Breast epithelium (tissue), 4 donors: ENCODE measurements around the gene FRMD6. TPM values are rescaled to one million over a fixed set of nuclear protein-coding genes. Genes with fewer than 3 reads are reported as not detected.

ENCODE experiments used
- DNase-seq, 2 donors: peaks; one replicate each; pipeline ENCODE4 v3.0.0-alpha.2; 2019; ENCODE audit warnings: low spot score in 2 of 2
- H3K27ac ChIP-seq, 2 donors: fragments of 200-600 bp; sonication (generic) in 1 of 2; one replicate each; pipeline ENCODE4 v1.5.1; 2016 to 2019; ENCODE audit warnings: mild to moderate bottlenecking in 1 of 2
- H3K27me3 ChIP-seq, 2 donors: fragments of 200-600 bp; sonication (generic) in 1 of 2; one replicate each; pipeline versions ENCODE4 v1.5.1 to v1.6.0; 2017 to 2019; ENCODE audit warnings: control low read depth in 1 of 2, mild to moderate bottlenecking in 1 of 2
- H3K36me3 ChIP-seq: fragments of 200-600 bp; one replicate; pipeline ENCODE4 v1.5.1; 2019
- H3K4me1 ChIP-seq, 2 donors: fragments of 200-600 bp; sonication (generic); one replicate each; pipeline ENCODE4 v1.5.1; 2016 to 2019; ENCODE audit warnings: control low read depth in 1 of 2
- H3K4me3 ChIP-seq, 3 donors: fragments of 200-600 bp; sonication (generic); 1 replicate in 2 of 3; 2 replicates in 1 of 3; pipeline ENCODE4 v1.5.1; 2016 to 2019; ENCODE audit warnings: mild to moderate bottlenecking in 3 of 3, moderate library complexity in 2 of 3
- H3K9me3 ChIP-seq, 2 donors: fragments of 200-600 bp; sonication (generic) in 1 of 2; one replicate each; pipeline ENCODE4 v1.5.1; 2016 to 2019; ENCODE audit warnings: control low read depth in 1 of 2
- POLR2A ChIP-seq: fragments of 450-650 bp; IDR thresholded peaks from one replicate; pipeline ENCODE4 v1.6.1; 2016; ENCODE audit warnings: antibody characterized with exemption, mild to moderate bottlenecking, moderate library complexity
- POLR2AphosphoS5 ChIP-seq, 3 donors: sonication (generic); formaldehyde crosslinking; IDR thresholded peaks; one replicate each; pipeline ENCODE4 v1.6.1; 2017; ENCODE audit warnings: antibody characterized with exemption in 3 of 3
- intact Hi-C: fragments of 100-400 bp; cut with DNase I; formaldehyde crosslinking; loops from one replicate; pipeline ENCODE4 v1.15.1; 2023; ENCODE audit warnings: low total_unique reads
- total RNA-seq, 3 donors: library from RNA; depleted of rRNA; stranded (reverse); fragments of >200 nt; gene quantifications; one replicate each; pipeline ENCODE4 v1.1.0, GENCODE V29; 2016
- TF ChIP-seq, protein P1 (sequence below), 3 donors: fragments of 450-650 bp; IDR thresholded peaks; one replicate each; pipeline ENCODE4 v1.5.1; 2016 to 2017; ENCODE audit warnings: antibody characterized with exemption in 3 of 3, mild to moderate bottlenecking in 3 of 3, moderate library complexity in 3 of 3

The FRMD6 gene
- total RNA-seq, 3 donors from 2014 or later: 14.6 to 111 (median 80.3) TPM

DNA sequence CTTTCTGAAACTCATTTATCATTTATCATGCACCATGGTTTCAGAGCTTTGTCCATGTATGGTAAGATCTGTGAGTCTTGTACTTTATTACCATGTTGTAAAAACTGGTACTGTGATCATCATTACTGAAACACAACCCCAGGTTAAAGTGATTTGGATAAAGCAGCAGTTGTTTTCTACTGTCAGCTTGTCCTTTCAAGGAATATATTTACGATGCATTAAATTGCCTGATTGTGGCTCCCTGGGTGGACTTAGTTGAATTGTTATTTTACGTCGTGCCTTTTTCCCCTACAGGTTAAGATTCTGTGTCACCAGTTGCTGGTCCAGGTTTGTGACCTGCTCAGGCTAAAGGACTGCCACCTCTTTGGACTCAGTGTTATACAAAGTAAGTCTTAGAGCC is 46.1 kb downstream of the FRMD6 start:
- Histone ChIP-seq H3K27ac (no peak overlapping the region), H3K9me3 (no peaks in the 10 kb centered on the region), H3K4me3 (no peak overlapping the region), H3K36me3 (peaks cover 4% of the 10 kb centered on the region), H3K27me3 (no peaks in the 10 kb centered on the region), H3K4me1 (no peaks in the 10 kb centered on the region)
- intact Hi-C loops: loop anchor here (5.0 kb wide), 1 partner anchor 211 kb away; no protein-coding TSS in a partner anchor
- no peak for TF ChIP-seq POLR2A
- TF ChIP-seq, protein P1, sequence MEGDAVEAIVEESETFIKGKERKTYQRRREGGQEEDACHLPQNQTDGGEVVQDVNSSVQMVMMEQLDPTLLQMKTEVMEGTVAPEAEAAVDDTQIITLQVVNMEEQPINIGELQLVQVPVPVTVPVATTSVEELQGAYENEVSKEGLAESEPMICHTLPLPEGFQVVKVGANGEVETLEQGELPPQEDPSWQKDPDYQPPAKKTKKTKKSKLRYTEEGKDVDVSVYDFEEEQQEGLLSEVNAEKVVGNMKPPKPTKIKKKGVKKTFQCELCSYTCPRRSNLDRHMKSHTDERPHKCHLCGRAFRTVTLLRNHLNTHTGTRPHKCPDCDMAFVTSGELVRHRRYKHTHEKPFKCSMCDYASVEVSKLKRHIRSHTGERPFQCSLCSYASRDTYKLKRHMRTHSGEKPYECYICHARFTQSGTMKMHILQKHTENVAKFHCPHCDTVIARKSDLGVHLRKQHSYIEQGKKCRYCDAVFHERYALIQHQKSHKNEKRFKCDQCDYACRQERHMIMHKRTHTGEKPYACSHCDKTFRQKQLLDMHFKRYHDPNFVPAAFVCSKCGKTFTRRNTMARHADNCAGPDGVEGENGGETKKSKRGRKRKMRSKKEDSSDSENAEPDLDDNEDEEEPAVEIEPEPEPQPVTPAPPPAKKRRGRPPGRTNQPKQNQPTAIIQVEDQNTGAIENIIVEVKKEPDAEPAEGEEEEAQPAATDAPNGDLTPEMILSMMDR (IDR thresholded peaks at IDR 0.05): no peak
- TF ChIP-seq POLR2AphosphoS5 (IDR thresholded peaks at IDR 0.05): no peak
- DNase-seq: no peak

DNA sequence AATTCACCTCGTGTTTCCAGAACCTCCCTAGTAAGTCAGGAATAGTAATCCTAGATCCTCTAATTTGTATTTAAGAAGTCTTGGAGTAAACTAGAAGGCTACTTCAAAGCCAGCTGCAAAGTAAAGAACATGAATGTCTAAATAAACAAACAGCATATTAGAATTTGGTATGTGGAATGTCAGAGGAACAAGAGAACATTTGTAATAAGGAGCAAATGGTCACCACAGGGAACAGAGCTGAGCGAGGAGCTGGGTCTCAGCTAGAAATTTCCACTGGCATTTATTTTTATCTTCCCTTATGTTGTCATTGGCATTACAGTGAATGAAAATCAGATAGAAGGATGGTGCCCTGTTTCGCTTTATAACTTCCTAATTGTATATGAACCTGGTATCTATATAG is 50.2 kb downstream of the FRMD6 start:
- peaks cover 5% of the 10 kb centered on the region for H3K36me3 ChIP-seq
- TF ChIP-seq, protein P1 (IDR thresholded peaks at IDR 0.05): no peak
- TF ChIP-seq POLR2AphosphoS5 (IDR thresholded peaks at IDR 0.05) (no peak), POLR2A (no peak)
- H3K27ac ChIP-seq: peak overlapping the region in 1 of 2 donors; percentile 33
- intact Hi-C loops: no loop called here
- H3K4me1 ChIP-seq: no peaks in the 10 kb centered on the region
- H3K9me3 ChIP-seq: no peaks in the 10 kb centered on the region
- no peaks in the 10 kb centered on the region for H3K27me3 ChIP-seq
- DNase-seq: no peak
- H3K4me3 ChIP-seq: no peak overlapping the region

DNA sequence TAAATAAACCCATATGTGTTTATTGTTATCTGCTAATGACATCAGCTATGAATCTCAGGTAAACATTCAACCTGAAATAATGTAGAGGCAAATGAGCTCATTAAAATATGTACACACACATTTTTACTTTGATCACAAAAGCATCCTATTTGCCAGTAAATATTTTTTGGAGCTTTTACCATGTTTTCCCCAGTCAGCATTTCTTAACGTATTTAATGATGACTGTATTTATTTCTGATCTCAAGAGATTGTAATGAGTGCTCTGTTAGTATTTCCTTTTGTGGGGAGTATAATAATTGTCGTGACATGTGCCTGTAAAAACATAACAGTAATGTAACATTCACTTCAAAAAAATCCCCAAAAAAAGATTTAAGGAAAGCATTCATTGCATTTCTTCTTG is 52.1 kb downstream of the FRMD6 start:
- no peak for TF ChIP-seq POLR2AphosphoS5 (IDR thresholded peaks at IDR 0.05)
- TF ChIP-seq, protein P1 (IDR thresholded peaks at IDR 0.05): no peak
- no peak for TF ChIP-seq POLR2A
- peak overlapping the region in 1 of 2 donors; percentile 51 for H3K27ac ChIP-seq

DNA sequence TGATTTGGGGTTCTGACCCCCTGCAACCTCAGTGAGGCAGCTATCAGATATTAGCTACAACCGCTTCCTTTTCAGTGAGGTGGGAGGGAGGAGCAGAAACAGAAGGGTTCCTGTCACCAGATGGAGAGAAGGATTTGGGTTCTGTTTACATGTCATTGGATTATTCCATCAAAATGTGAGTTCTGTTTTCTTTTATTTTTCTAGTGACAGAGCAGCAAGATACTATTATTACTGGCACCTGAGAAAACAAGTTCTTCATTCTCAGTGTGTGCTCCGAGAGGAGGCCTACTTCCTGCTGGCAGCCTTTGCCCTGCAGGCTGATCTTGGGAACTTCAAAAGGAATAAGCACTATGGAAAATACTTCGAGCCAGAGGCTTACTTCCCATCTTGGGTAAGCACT is 52.8 kb downstream of the FRMD6 start:
- intact Hi-C loops: no loop called here
- Histone ChIP-seq H3K27ac (peak overlapping the region; percentile 5 to 51), H3K27me3 (no peaks in the 10 kb centered on the region), H3K36me3 (peaks cover 5% of the 10 kb centered on the region), H3K4me1 (no peaks in the 10 kb centered on the region), H3K9me3 (no peaks in the 10 kb centered on the region), H3K4me3 (no peak overlapping the region)
- no peak for TF ChIP-seq POLR2A
- TF ChIP-seq, protein P1 (IDR thresholded peaks at IDR 0.05): no peak
- TF ChIP-seq POLR2AphosphoS5 (IDR thresholded peaks at IDR 0.05): no peak
- no peak for DNase-seq

More for the DNA sequence above, 52.1 kb downstream of the FRMD6 start:
- Histone ChIP-seq H3K4me1 (no peaks in the 10 kb centered on the region), H3K36me3 (peaks cover 5% of the 10 kb centered on the region), H3K27me3 (no peaks in the 10 kb centered on the region), H3K9me3 (no peaks in the 10 kb centered on the region), H3K4me3 (no peak overlapping the region)
- intact Hi-C loops: no loop called here
- DNase-seq: no peak

DNA sequence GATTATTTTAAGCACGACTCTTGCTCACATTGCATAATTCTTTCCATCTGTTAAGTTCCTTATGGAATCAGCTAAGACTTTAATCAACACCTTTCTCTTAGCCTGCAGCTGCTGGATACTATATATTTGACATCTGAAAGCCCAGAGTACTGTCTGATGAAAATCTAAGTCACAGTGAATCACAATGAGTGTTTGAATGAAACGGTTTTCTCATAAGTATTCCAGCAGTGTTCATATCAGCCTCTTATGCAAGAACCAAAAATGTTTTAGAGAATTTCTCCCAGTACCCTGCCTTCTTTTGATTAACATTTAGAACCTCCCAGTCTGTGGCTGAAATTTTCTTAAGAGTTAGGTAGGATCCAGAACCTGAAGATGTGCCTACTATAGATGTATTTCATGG is 55.6 kb downstream of the FRMD6 start:
- Histone ChIP-seq H3K9me3 (no peaks in the 10 kb centered on the region), H3K4me3 (no peak overlapping the region), H3K36me3 (peaks cover 5% of the 10 kb centered on the region), H3K4me1 (no peaks in the 10 kb centered on the region), H3K27me3 (no peaks in the 10 kb centered on the region), H3K27ac (no peak overlapping the region)
- no peak for DNase-seq
- intact Hi-C loops: no loop called here
- TF ChIP-seq POLR2AphosphoS5 (IDR thresholded peaks at IDR 0.05) (no peak), POLR2A (no peak)
- TF ChIP-seq, protein P1 (IDR thresholded peaks at IDR 0.05): no peak
